ENCODE results near the gene PRR12. TPM values are rescaled to one million over a fixed set of nuclear protein-coding genes. Genes with fewer than 3 reads are reported as not detected.

The PRR12 gene
- total RNA-seq, 2 donors from 2014 or later, result 12.4 to 24.5 TPM

DNA sequence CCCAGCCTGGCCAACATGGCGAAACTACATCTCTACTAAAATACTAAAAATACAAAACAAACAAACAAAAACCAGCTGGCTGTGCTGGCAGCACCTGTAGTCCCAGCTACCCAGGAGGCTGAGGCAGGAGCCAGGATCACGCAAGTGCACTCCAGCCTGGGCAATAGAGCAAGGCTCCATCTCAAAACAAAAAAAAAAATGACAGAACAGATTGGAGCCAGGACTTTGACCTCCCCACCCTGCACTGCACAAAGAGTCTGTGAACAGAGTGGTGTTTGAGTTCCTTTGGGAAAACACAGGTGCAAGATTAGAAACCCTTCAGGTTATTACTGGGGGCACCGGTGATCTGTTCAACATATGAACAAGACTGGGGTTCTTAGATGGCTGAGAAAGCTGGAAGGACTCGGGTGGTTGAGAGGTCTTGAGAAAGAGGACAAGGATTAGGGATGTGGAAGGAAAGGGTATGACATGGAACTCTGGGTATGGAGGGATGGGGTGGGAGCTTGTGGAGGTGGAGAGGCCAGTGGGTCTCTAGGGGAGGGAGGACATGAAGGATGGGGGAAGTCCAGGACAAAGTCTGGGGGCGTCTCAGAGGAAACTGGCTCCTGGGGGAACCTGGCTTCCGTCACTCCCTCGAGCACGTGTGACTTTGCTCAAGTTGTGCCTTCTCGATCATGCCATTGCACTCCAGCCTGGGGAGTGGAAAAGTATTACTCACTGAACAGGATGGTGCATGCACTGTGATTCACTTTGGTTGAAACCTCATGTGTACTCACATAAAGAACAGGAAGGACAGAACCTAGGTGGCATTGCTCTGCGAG is 37.3 kb upstream of the PRR12 start:
- no peak overlapping the region for H3K27ac ChIP-seq
- H3K27me3 ChIP-seq (replicated peaks; ENCODE audit: insufficient read depth), result no peaks in the 10 kb centered on the region
- DNase-seq (ENCODE audit: low spot score), result no peak
- TF ChIP-seq, protein P1, sequence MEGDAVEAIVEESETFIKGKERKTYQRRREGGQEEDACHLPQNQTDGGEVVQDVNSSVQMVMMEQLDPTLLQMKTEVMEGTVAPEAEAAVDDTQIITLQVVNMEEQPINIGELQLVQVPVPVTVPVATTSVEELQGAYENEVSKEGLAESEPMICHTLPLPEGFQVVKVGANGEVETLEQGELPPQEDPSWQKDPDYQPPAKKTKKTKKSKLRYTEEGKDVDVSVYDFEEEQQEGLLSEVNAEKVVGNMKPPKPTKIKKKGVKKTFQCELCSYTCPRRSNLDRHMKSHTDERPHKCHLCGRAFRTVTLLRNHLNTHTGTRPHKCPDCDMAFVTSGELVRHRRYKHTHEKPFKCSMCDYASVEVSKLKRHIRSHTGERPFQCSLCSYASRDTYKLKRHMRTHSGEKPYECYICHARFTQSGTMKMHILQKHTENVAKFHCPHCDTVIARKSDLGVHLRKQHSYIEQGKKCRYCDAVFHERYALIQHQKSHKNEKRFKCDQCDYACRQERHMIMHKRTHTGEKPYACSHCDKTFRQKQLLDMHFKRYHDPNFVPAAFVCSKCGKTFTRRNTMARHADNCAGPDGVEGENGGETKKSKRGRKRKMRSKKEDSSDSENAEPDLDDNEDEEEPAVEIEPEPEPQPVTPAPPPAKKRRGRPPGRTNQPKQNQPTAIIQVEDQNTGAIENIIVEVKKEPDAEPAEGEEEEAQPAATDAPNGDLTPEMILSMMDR (IDR thresholded peaks at IDR 0.05), result no peak
- H3K36me3 ChIP-seq, result peaks cover 38% of the 10 kb centered on the region
- H3K4me3 ChIP-seq, result no peak overlapping the region
- ATAC-seq (ENCODE audit: insufficient number of reproducible peaks, low FRiP score, low read depth), result no peak
- no peaks in the 10 kb centered on the region for H3K9me3 ChIP-seq
- H3K4me1 ChIP-seq (ENCODE audit: control insufficient read depth in 1 of 2, low read depth in 2 of 2), result no peaks in the 10 kb centered on the region

DNA sequence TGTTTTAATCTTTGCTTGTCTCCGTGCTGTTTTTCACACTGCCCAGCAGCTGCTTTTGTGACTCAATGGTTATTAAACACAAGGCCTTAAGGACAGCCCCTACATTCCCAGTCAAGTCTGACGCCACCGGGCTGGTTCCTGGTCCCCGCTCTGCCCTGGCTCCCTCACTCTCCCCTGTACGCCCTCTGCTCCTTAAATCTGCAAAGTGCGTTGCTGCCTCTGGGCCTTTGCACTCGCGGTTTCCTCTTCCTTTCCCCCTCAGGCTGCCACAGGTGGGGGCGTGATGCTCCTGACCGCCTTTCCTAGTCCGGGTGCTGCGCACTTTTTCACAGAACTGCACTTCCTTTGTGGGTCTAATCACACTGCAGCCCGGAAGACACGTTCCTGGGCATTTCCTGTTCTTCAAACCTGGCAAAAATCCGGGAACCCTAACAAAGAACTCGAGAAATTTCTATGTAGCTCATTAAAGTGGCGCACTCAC is 36.2 kb upstream of the PRR12 start:
- ATAC-seq (ENCODE audit: insufficient number of reproducible peaks, low FRiP score, low read depth) (no peak), DNase-seq (ENCODE audit: low spot score) (no peak)
- no peak overlapping the region for H3K27ac ChIP-seq
- no peaks in the 10 kb centered on the region for H3K27me3 ChIP-seq (replicated peaks; ENCODE audit: insufficient read depth)
- TF ChIP-seq, protein P1 (IDR thresholded peaks at IDR 0.05), result no peak
- no peak overlapping the region for H3K4me3 ChIP-seq
- no peaks in the 10 kb centered on the region for H3K9me3 ChIP-seq
- H3K4me1 ChIP-seq (ENCODE audit: control insufficient read depth in 1 of 2, low read depth in 2 of 2), result no peaks in the 10 kb centered on the region
- H3K36me3 ChIP-seq, result peaks cover 45% of the 10 kb centered on the region

- no peak for DNase-seq (ENCODE audit: low spot score)
- Histone ChIP-seq H3K27me3 (replicated peaks; ENCODE audit: insufficient read depth) (no peaks in the 10 kb centered on the region), H3K9me3 (no peaks in the 10 kb centered on the region), H3K36me3 (peaks cover 45% of the 10 kb centered on the region), H3K4me3 (no peak overlapping the region), H3K27ac (no peak overlapping the region), H3K4me1 (ENCODE audit: control insufficient read depth in 1 of 2, low read depth in 2 of 2) (no peaks in the 10 kb centered on the region)
- TF ChIP-seq, protein P1 (IDR thresholded peaks at IDR 0.05), result no peak
- ATAC-seq (ENCODE audit: insufficient number of reproducible peaks, low FRiP score, low read depth), result no peak
Measured at GRCh38 chr19:49555600-49556411, 35.2 kb upstream of the PRR12 start.

- H3K4me3 ChIP-seq, result no peak overlapping the region
- no peaks in the 10 kb centered on the region for H3K27me3 ChIP-seq (replicated peaks; ENCODE audit: insufficient read depth)
- H3K27ac ChIP-seq, result no peak overlapping the region
- TF ChIP-seq, protein P1 (IDR thresholded peaks at IDR 0.05), result no peak
- H3K36me3 ChIP-seq, result peaks cover 43% of the 10 kb centered on the region
- ATAC-seq (ENCODE audit: insufficient number of reproducible peaks, low FRiP score, low read depth) (no peak), DNase-seq (ENCODE audit: low spot score) (no peak)
- no peaks in the 10 kb centered on the region for H3K4me1 ChIP-seq (ENCODE audit: control insufficient read depth in 1 of 2, low read depth in 2 of 2)
- no peaks in the 10 kb centered on the region for H3K9me3 ChIP-seq
Measured at GRCh38 chr19:49556412-49557398, 34.3 kb upstream of the PRR12 start.
